AG04450 (cell line): ENCODE results near the gene SLC4A3. TPM values are rescaled to one million over a fixed set of nuclear protein-coding genes. Genes with fewer than 3 reads are reported as not detected.

Experiments
- CTCF ChIA-PET: fragments of 300-600, 350-600 bp; formaldehyde crosslinking; extraction: SDS; loops from one replicate; lab custom pipeline; 2022; ENCODE audit warnings: antibody characterized with exemption, inconsistent platforms; lab: Charles Lee
- POLR2A ChIA-PET: fragments of 350-600 bp; formaldehyde crosslinking; extraction: SDS; loops from one replicate; lab custom pipeline; 2021; ENCODE audit warnings: antibody characterized with exemption, inconsistent platforms; lab: Yijun Ruan, JAX
- DNase-seq: peaks from one replicate; pipeline ENCODE4 v3.0.0-alpha.2; 2011; ENCODE audit warnings: low read depth, low spot score
- H3K27ac ChIP-seq: one replicate; pipeline ENCODE4 v1.5.1; 2012; ENCODE audit warnings: low read depth, low read length, control low read depth
- H3K27me3 ChIP-seq: one replicate; pipeline ENCODE4 v1.6.0; 2012; ENCODE audit warnings: low read length; ENCODE audit not compliant: control insufficient read depth, insufficient read depth
- H3K4me3 ChIP-seq: 2 replicates; pipeline ENCODE4 v1.5.1; 2011; ENCODE audit warnings: mild to moderate bottlenecking, low read depth, low read length, control low read depth
- H3K9me3 ChIP-seq: 2 replicates; pipeline ENCODE4 v1.5.1; 2012; ENCODE audit warnings: low read length; ENCODE audit not compliant: control insufficient read depth, insufficient read depth
- polyA plus RNA-seq: library from polyadenylated mRNA; depleted of rRNA; stranded (reverse); fragments of >200 nt; gene quantifications from 2 replicates; pipeline ENCODE4 v1.2.3, GENCODE V29; 2011
- TF ChIP-seq, protein P1 (sequence below): IDR thresholded peaks from 2 replicates; pipeline ENCODE4 v1.5.1; 2011; ENCODE audit warnings: low read depth, low read length, control low read depth, inconsistent platforms

Gene SLC4A3
- polyA plus RNA-seq, 1 experiment = 3.3 TPM

DNA sequence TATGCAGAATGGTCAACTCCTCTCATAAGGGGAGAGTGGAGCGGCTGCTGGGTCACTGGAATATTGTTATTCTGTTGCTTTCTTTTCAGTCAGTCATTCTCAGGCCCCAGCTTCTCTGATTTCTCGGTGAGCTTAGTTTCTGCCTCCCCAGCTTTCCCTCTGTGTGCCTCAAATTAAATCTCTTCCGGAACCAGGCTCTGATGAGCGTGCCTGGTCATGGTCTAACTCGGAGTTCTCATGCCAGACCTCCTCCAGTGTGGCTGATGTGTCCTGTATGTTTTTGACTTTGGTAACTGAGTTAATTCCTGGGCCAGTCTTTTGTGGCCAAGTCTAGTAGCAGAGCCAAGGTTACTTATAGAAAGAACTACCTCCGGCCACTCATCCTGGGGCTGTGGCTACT is 34.7 kb upstream of the SLC4A3 start:
- CTCF ChIA-PET = no interaction called here
- DNase-seq = no peak
- TF ChIP-seq, protein P1, sequence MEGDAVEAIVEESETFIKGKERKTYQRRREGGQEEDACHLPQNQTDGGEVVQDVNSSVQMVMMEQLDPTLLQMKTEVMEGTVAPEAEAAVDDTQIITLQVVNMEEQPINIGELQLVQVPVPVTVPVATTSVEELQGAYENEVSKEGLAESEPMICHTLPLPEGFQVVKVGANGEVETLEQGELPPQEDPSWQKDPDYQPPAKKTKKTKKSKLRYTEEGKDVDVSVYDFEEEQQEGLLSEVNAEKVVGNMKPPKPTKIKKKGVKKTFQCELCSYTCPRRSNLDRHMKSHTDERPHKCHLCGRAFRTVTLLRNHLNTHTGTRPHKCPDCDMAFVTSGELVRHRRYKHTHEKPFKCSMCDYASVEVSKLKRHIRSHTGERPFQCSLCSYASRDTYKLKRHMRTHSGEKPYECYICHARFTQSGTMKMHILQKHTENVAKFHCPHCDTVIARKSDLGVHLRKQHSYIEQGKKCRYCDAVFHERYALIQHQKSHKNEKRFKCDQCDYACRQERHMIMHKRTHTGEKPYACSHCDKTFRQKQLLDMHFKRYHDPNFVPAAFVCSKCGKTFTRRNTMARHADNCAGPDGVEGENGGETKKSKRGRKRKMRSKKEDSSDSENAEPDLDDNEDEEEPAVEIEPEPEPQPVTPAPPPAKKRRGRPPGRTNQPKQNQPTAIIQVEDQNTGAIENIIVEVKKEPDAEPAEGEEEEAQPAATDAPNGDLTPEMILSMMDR = no peak
- no peak overlapping the region for H3K27ac ChIP-seq
- no peaks in the 10 kb centered on the region; the same call in 1 of the 2 replicates for H3K9me3 ChIP-seq
- H3K27me3 ChIP-seq = peaks cover 14% of the 10 kb centered on the region
- POLR2A ChIA-PET = no interaction called here
- H3K4me3 ChIP-seq = no peak overlapping the region

DNA sequence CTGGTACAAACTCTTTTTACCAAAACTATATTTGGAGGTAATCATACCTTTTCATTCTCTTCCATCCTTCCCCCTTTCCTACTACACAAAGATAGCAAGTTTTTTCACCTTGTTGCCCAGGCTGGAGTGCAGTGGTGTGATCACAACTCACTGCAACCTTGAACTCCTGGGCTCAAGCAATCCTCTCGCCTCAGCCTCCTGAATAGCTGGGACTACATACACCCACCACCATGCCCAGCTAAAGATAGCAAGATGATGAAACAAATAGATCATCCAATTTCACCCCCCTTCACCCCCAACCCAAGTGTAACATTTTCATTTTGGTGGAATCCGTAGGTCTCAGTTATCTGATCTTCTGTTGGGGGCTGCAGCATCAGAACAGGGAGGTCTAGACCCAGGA is 34.3 kb upstream of the SLC4A3 start:
- DNase-seq = no peak
- ChIA-PET POLR2A (no interaction called here), CTCF (no interaction called here)
- peaks cover 14% of the 10 kb centered on the region for H3K27me3 ChIP-seq
- TF ChIP-seq, protein P1 = no peak
- H3K4me3 ChIP-seq = no peak overlapping the region
- H3K9me3 ChIP-seq = no peaks in the 10 kb centered on the region; the same call in 1 of the 2 replicates
- no peak overlapping the region for H3K27ac ChIP-seq

DNA sequence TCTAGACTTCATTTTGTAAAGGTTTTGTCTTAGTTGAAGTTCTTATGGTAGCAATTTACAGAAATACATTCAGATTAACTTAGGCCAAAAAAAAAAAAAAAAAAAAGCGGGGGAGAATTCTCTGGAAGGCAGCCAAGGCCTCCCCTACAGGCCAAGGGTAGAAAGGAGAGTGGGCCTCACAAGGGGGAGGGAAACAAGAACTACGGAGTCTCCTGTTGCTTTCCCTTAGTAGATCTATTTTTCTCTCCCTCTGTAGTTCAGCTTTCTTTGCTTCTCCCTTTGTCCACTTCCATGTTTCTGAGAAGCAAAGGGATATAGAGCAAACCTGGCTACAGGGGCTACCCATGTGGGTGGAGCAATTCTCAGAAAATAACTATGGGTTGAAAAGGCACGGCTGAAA is 32.2 kb upstream of the SLC4A3 start:
- Histone ChIP-seq H3K27ac (peak overlapping the region; percentile 47), H3K27me3 (peaks cover 10% of the 10 kb centered on the region), H3K4me3 (no peak overlapping the region), H3K9me3 (no peaks in the 10 kb centered on the region; the same call in 1 of the 2 replicates)
- no peak for DNase-seq
- ChIA-PET POLR2A (interaction anchor here (1.6 kb wide), 1 partner anchor 24 kb away, joined by 8 read pairs; the partner anchor contains the start of gene OBSL1), CTCF (interaction anchor here (0.6 to 6.8 kb wide), 3 partner anchors 25 to 55 kb away, joined by 3 to 38 read pairs (median 5); no protein-coding TSS in a partner anchor)
- TF ChIP-seq, protein P1 = peak; percentile 24; the same call in 1 of the 2 replicates

DNA sequence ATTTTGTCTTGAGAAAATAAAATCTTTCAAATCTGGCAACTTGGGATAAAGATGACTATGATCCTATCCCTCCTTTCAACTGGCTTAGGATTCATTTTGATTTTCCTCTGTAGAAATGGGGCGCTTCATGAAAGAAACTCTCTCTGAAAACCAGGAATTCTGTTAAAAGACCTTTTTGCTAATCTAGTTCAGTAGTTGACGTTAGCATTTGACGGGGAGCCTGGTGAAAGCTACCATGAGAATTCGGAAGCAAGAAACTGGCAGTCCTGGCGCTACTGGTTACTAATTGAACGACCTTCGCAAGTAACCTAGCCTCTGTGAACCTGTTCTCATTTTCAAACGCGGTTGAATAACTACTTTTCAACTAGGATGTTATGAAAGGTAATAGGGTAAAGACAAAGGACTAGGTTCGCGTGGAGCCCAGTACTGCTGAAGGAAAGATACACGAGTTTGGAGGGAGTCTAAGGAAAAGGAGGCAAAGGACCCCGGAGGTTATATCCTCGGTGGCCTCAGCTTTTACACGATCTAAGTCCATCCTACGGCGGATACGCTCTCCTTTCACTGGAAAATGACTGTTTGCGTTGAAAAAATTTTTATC is 30.4 kb upstream of the SLC4A3 start:
- TF ChIP-seq, protein P1 = no peak
- H3K9me3 ChIP-seq = no peaks in the 10 kb centered on the region; the same call in 1 of the 2 replicates
- peak overlapping the region; percentile 94 for H3K4me3 ChIP-seq
- ChIA-PET POLR2A (interaction anchor here (1.3 to 2.9 kb wide), 6 partner anchors 23 to 53 kb away, joined by 4 to 18 read pairs (median 8); partner anchors contain the start of genes CHPF, OBSL1 and TMEM198), CTCF (interaction anchor here (1.0 to 6.8 kb wide), 5 partner anchors 24 to 56 kb away, joined by 3 to 38 read pairs (median 5); no protein-coding TSS in a partner anchor)
- no peak for DNase-seq
- H3K27me3 ChIP-seq = peaks cover 6% of the 10 kb centered on the region
- H3K27ac ChIP-seq = peak overlapping the region; percentile 93
